Epithelial cell of esophagus (primary cell): ENCODE results near the gene NCBP2.

Source experiments
- DNase-seq: peaks from one replicate; pipeline ENCODE4 v3.0.0; 2010; ENCODE audit warnings: low read depth
- H3K4me3 ChIP-seq: 2 replicates; pipeline ENCODE4 v1.5.1; 2011; ENCODE audit warnings: mild to moderate bottlenecking, low read length, control low read depth
- TF ChIP-seq, protein P1 (sequence below): IDR thresholded peaks from 2 replicates; pipeline ENCODE4 v1.5.1; 2011; ENCODE audit warnings: low read depth, mild to moderate bottlenecking, low read length, control low read depth, inconsistent platforms; ENCODE audit not compliant: insufficient read depth; ENCODE audit errors: missing control alignments

NCBP2 gene

DNA sequence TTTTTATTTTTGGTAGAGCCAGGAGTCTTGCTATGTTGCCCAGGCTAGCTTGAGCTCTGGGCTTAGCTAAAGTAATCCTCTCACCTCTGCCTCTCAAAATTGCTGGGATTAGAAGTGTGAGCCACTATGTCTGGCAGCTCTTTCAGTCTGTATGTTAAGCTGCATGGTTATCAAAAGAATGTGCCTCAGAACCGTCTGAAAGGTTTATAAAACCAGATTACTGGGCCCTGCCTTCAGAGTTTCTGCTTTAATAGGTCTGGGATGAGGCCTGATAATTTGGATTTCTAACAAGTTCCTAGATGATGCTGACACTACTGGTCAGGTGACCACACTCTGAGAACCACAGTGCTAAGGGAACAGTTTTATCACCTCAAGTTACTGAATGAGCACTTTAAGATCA is 40.0 kb downstream of the NCBP2 start:
- TF ChIP-seq, protein P1, sequence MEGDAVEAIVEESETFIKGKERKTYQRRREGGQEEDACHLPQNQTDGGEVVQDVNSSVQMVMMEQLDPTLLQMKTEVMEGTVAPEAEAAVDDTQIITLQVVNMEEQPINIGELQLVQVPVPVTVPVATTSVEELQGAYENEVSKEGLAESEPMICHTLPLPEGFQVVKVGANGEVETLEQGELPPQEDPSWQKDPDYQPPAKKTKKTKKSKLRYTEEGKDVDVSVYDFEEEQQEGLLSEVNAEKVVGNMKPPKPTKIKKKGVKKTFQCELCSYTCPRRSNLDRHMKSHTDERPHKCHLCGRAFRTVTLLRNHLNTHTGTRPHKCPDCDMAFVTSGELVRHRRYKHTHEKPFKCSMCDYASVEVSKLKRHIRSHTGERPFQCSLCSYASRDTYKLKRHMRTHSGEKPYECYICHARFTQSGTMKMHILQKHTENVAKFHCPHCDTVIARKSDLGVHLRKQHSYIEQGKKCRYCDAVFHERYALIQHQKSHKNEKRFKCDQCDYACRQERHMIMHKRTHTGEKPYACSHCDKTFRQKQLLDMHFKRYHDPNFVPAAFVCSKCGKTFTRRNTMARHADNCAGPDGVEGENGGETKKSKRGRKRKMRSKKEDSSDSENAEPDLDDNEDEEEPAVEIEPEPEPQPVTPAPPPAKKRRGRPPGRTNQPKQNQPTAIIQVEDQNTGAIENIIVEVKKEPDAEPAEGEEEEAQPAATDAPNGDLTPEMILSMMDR, result no peak
- no peak overlapping the region for H3K4me3 ChIP-seq
- no peak for DNase-seq

DNA sequence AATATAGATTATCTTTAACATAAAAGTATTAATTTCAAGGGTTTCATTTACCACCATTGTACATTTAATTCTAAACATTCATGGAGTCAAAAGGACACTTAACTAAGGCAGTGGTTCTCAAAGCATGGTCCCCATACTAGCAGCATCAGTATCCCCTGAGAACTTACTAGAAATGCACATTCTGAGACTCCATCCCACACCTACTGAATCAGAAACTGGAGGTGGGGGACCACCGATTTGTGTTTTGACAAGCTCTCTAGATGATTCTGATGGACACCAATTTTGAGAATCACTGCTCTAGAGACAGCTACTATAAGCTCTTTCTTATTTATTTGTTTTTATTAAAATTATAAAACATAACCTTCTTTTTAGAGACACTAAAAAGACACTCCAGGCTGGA is 40.6 kb downstream of the NCBP2 start:
- no peak overlapping the region for H3K4me3 ChIP-seq
- no peak for DNase-seq
- TF ChIP-seq, protein P1, result no peak

DNA sequence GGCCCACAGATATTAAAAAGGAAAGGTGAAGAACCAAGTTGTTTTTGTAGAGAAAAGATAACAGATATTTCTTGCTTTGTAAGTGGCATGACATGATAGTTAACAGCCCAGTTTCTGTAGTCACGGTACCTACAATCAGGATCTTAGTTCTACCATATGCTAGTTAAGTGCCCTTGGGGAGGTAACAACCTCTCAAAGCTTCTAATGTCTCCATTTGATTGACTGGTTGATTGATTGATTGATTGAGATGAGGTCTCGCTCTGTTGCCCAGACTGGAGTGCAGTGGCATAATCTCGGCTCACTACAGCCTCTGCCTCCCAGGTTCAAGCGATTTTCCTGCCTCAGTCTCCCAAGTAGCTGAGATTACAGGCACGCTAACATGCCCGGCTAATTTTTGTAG is 46.1 kb downstream of the NCBP2 start:
- TF ChIP-seq, protein P1, result no peak
- H3K4me3 ChIP-seq, result no peak overlapping the region
- no peak for DNase-seq

DNA sequence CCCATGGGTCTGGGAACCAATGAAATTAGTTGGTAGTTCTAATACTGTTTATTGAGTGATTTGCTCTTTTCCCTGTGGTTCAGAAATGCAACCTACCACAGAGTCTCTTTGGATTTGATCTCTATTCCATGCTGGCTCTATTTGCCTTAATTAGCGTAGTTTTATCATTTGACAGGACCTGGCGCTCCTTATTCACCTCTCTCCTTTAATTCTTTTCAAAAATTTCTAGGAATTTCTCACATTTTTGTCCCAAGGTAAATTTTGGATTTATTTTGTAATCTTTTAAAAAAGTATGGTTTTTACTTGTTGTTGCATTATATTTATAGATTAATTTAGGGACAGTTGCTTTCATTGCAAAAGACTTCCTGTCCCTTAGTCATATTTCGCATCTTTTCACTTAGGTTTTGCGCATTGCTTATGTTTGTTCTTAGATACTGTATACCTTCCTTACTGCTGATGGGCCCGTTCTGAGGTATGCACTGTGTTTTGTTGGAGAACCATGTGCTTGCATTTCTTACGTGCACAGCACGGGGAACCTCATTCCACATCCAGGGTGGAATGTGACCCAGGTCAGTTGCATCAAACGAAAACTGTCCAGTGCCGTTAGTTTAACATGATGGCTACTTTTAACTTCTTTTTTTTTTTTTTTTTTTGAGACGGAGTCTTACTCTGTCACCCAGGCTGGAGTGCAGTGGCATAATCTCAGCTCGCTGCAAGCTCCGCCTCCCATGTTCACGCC is 47.6 kb downstream of the NCBP2 start:
- DNase-seq, result no peak
- no peak overlapping the region for H3K4me3 ChIP-seq
- TF ChIP-seq, protein P1, result no peak

DNA sequence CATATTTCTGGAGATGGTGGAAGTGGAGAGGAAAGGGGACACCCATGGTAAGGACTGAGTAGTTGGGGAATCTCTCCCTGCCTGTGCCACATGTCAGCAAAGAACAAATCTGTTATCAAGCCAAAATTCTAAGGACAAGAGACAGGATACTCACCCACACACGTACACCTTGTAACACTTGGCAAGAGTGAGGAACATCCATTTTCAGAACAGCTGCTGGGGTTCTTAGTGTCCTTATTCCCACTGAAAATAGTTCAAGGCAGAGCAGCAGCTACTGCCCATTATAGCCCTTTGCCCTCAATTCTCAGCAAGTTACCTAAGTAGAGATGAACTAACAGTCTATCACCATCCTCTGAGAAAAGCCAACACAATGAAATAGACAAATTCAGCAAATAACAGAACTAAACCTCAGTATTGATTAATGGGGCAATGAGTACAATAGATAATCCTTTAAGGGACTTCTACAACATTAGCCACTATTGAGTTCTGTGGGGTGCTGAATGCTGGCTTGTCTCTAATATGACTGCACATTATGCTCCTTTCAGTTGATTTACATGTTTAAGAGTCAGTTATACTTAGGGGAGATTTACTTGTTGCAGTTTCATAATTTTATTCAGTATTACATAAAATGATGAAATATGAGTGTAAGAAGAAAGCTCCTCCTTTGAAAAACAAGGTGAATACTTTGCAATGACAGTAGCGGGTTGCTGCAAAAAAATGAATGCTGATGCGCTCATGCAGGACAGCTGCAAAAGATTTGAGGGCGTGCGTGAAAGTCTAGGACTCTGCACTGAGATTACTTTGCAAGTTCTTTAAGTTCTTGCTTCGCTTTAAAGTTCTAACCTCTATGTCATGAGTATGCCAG is 52.3 kb downstream of the NCBP2 start:
- DNase-seq, result no peak
- TF ChIP-seq, protein P1, result no peak

DNA sequence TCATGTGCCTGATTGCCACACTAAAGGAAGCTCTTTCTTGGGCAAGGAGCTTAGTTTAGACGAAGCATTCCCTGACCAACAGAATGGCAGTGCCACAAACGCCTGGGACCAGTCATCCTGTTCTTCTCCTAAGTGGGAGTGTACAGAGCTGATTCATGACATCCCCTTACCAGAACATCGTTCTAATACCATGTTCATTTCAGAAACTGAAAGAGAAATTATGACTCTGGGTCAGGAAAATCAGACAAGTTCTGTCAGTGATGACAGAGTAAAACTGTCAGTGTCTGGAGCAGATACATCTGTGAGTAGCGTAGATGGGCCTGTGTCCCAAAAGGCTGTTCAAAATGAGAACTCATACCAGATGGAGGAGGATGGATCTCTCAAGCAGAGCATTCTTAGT is 56.2 kb downstream of the NCBP2 start:
- no peak for DNase-seq
- TF ChIP-seq, protein P1, result no peak
- no peak overlapping the region for H3K4me3 ChIP-seq

More for the DNA sequence above, 52.3 kb downstream of the NCBP2 start:
- H3K4me3 ChIP-seq, result no peak overlapping the region
